ENCODE results near the gene LCP2. TPM values are rescaled to one million over a fixed set of nuclear protein-coding genes. Genes with fewer than 3 reads are reported as not detected.

LCP2 gene
- total RNA-seq, 2 donors from 2014 or later = 1.6 to 2.6 TPM

DNA sequence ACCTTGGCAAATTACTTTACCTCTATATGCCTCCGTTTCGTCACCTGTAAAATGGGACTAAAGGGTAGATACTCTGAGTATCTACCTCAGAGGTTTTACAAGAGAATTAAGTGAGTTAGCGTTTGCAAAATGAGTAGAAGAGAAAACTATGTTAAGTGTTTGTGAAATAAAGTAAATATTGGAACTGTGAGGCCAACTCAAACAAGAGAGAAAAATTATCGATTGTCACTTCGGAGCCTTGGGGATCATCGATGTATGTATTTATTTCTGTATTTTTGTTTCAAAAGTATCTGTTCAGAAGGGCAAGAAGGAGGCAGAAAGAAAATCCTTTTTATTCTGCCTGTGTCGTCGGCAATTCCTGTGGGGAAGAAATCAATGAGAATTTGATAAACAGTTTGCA lies 90.6 kb downstream of the LCP2 start:
- DNase-seq (no peak), ATAC-seq (no peak)
- intact Hi-C loops (cut with DNase I) = no loop called here
- TF ChIP-seq POLR2A (IDR thresholded peaks at IDR 0.05) = no peak
- H3K36me3 ChIP-seq (replicated peaks in 1 of 2; ENCODE audit: insufficient read depth in 1 of 2, low read depth in 2 of 2) = no peaks in the 10 kb centered on the region
- 24 to 33% methylated on average over 8 of the region's 8 CpGs for WGBS, 2 donors
- no peaks in the 10 kb centered on the region for H3K4me1 ChIP-seq
- H3K4me3 ChIP-seq = no peak overlapping the region
- H3K27me3 ChIP-seq = no peaks in the 10 kb centered on the region
- H3K9me3 ChIP-seq = no peaks in the 10 kb centered on the region
- no peak overlapping the region for H3K27ac ChIP-seq

DNA sequence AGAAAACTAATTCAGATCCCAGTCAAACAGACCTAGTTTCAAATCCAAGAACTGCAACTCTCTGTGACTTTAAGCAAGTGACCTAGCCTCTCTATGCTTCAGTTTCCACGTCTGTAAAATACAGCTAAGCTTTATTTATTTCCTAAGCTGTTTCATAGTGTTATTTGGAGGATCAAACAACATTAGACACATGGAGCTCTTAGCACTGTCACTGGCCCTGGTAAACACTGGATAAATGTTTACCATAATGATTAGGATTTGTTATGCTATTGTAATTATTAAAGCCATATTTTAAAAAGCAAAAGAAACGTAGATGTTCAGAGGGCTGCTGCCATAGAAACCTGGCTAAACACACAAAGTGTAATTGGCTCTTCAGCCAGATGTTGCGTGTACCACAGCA lies 91.4 kb downstream of the LCP2 start:
- Histone ChIP-seq H3K4me3 (no peak overlapping the region), H3K9me3 (no peaks in the 10 kb centered on the region), H3K27ac (no peak overlapping the region), H3K4me1 (no peaks in the 10 kb centered on the region), H3K36me3 (replicated peaks in 1 of 2; ENCODE audit: insufficient read depth in 1 of 2, low read depth in 2 of 2) (no peaks in the 10 kb centered on the region), H3K27me3 (no peaks in the 10 kb centered on the region)
- DNase-seq (no peak), ATAC-seq (no peak)
- intact Hi-C loops (cut with DNase I) = no loop called here
- TF ChIP-seq POLR2A (IDR thresholded peaks at IDR 0.05) = no peak
- TF ChIP-seq, protein P1, sequence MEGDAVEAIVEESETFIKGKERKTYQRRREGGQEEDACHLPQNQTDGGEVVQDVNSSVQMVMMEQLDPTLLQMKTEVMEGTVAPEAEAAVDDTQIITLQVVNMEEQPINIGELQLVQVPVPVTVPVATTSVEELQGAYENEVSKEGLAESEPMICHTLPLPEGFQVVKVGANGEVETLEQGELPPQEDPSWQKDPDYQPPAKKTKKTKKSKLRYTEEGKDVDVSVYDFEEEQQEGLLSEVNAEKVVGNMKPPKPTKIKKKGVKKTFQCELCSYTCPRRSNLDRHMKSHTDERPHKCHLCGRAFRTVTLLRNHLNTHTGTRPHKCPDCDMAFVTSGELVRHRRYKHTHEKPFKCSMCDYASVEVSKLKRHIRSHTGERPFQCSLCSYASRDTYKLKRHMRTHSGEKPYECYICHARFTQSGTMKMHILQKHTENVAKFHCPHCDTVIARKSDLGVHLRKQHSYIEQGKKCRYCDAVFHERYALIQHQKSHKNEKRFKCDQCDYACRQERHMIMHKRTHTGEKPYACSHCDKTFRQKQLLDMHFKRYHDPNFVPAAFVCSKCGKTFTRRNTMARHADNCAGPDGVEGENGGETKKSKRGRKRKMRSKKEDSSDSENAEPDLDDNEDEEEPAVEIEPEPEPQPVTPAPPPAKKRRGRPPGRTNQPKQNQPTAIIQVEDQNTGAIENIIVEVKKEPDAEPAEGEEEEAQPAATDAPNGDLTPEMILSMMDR (IDR thresholded peaks at IDR 0.05) = no peak
- WGBS, 2 donors = 40 to 46% methylated on average over 3 of the region's 3 CpGs

DNA sequence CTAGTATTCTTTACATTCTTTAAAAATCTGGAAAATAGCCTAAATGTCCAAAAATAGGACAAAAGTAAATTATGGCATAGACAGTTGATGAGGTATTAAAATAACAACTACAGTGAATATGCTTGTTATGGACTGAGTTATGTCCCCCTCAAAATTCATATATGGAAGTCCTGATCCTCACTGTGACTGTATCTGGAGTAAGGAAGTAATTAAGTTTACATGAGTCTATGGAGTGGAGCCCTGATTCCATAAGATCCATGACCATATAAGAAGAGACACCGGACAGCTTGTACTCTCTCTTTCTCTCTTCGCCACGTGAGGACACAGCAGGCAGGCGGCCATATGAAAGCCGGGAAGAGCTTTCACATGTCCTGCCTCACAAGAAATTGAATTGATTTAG lies 93.4 kb downstream of the LCP2 start:
- TF ChIP-seq, protein P1 (IDR thresholded peaks at IDR 0.05) = no peak
- TF ChIP-seq POLR2A (IDR thresholded peaks at IDR 0.05) = no peak
- H3K4me3 ChIP-seq = no peak overlapping the region
- H3K27ac ChIP-seq = no peak overlapping the region
- WGBS, 2 donors = 72 to 75% methylated on average over 5 of the region's 5 CpGs
- no peaks in the 10 kb centered on the region for H3K9me3 ChIP-seq
- no peaks in the 10 kb centered on the region for H3K36me3 ChIP-seq (replicated peaks in 1 of 2; ENCODE audit: insufficient read depth in 1 of 2, low read depth in 2 of 2)
- DNase-seq = no peak
- no peaks in the 10 kb centered on the region for H3K4me1 ChIP-seq
- intact Hi-C loops (cut with DNase I) = no loop called here
- H3K27me3 ChIP-seq = no peaks in the 10 kb centered on the region
- ATAC-seq = no peak

DNA sequence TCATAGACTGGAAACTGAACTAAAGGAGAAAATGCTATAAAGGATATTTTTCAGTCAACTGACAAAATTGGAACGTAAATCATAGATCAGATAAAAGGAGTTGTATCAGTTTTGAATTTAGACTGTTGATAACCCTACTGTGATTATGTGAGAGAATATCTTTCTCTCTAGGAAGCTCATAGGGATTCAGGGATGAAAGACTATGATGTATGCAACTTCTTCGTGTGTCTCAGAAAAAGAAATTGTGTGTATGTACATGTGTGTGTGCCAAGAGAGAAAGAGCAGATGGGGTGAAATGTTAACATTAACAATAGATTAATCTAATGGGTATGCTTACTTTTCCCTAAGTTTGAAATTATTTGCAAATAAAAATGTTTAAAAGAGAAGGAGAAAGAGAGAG lies 95.5 kb downstream of the LCP2 start:
- no peaks in the 10 kb centered on the region for H3K27me3 ChIP-seq
- intact Hi-C loops (cut with DNase I) = no loop called here
- no peak overlapping the region for H3K27ac ChIP-seq
- WGBS, 2 donors = 19 to 30% methylated on average over 2 of the region's 2 CpGs
- ATAC-seq (no peak), DNase-seq (no peak)
- H3K36me3 ChIP-seq (replicated peaks in 1 of 2; ENCODE audit: insufficient read depth in 1 of 2, low read depth in 2 of 2) = no peaks in the 10 kb centered on the region
- TF ChIP-seq POLR2A (IDR thresholded peaks at IDR 0.05) = no peak
- TF ChIP-seq, protein P1 (IDR thresholded peaks at IDR 0.05) = no peak
- H3K4me3 ChIP-seq = no peak overlapping the region
- no peaks in the 10 kb centered on the region for H3K9me3 ChIP-seq
- no peaks in the 10 kb centered on the region for H3K4me1 ChIP-seq

DNA sequence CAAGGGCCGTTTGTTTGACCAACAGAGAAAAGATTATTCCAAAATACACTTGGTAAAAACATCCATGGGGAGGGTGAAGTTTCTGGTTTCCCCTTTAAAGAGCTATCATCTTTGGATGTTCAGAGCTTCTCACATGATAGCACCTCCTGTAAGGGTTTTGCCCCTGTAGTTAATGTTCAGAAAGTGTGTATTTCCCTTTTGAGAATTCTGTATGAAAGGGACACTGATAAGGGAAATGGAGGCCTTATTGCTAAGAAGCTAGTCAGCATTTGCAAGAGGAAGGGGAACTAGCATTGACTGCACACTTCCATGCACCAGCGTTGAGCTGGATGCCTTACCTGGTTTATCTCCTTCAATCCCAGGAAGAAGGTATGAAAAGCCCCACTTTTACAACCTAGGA lies 96.3 kb downstream of the LCP2 start:
- no peak for ATAC-seq
- no peaks in the 10 kb centered on the region for H3K36me3 ChIP-seq (replicated peaks in 1 of 2; ENCODE audit: insufficient read depth in 1 of 2, low read depth in 2 of 2)
- H3K4me3 ChIP-seq = no peak overlapping the region
- no peak overlapping the region for H3K27ac ChIP-seq
- no peaks in the 10 kb centered on the region for H3K4me1 ChIP-seq
- H3K9me3 ChIP-seq = no peaks in the 10 kb centered on the region
- no peak for DNase-seq
- TF ChIP-seq, protein P1 (IDR thresholded peaks at IDR 0.05) = no peak
- no peak for TF ChIP-seq POLR2A (IDR thresholded peaks at IDR 0.05)
- intact Hi-C loops (cut with DNase I) = no loop called here
- H3K27me3 ChIP-seq = no peaks in the 10 kb centered on the region
- 47 to 53% methylated on average over 2 of the region's 2 CpGs for WGBS, 2 donors
